Testis (tissue), 2 donors: ENCODE measurements around the gene STK40.

ENCODE experiments used
- CTCF ChIP-seq, 3 experiments: fragments of 450-650 bp in 2 of 3; fragments of 200-600 bp in 1 of 3; sonication (generic) in 1 of 3; IDR thresholded peaks; one replicate each; pipeline ENCODE4 v1.5.1; 2016 to 2019; ENCODE audit warnings: antibody characterized with exemption in 3 of 3, mild to moderate bottlenecking in 2 of 3, moderate library complexity in 1 of 3
- POLR2A ChIP-seq: fragments of 450-650 bp; IDR thresholded peaks from one replicate; pipeline ENCODE4 v1.6.1; 2017; ENCODE audit warnings: antibody characterized with exemption, mild to moderate bottlenecking, moderate library complexity

- TF ChIP-seq CTCF (IDR thresholded peaks at IDR 0.05), result no peak
- no peak for TF ChIP-seq POLR2A
Measured at GRCh38 chr1:36419140-36419539, 33.4 kb upstream of the STK40 start.
